Fibroblast of lung (primary cell): ENCODE measurements around the gene C1orf94. TPM values are rescaled to one million over a fixed set of nuclear protein-coding genes. Genes with fewer than 3 reads are reported as not detected.

Source experiments
- DNase-seq, 2 donors: peaks; one replicate each; pipeline versions ENCODE4 v3.0.0 to v3.0.0-alpha.2; 2010; ENCODE audit warnings: low read depth in 2 of 2
- H2AFZ ChIP-seq: 2 replicates; pipeline ENCODE4 v1.5.1; 2012; ENCODE audit warnings: low read length, control low read depth, inconsistent platforms
- H3K27ac ChIP-seq: 2 replicates; pipeline ENCODE4 v1.5.1; 2011; ENCODE audit warnings: low read length, control low read depth; ENCODE audit not compliant: insufficient read depth
- H3K27me3 ChIP-seq: 2 replicates; pipeline ENCODE4 v1.5.1; 2011; ENCODE audit warnings: mild to moderate bottlenecking, low read length; ENCODE audit not compliant: control insufficient read depth, insufficient read depth
- H3K36me3 ChIP-seq: 2 replicates; pipeline ENCODE4 v1.5.1; 2011; ENCODE audit warnings: low read length; ENCODE audit not compliant: control insufficient read depth, insufficient read depth
- H3K4me1 ChIP-seq: 2 replicates; pipeline ENCODE4 v1.5.1; 2011; ENCODE audit warnings: low read length; ENCODE audit not compliant: control insufficient read depth, insufficient read depth; ENCODE audit errors: extremely low read depth
- H3K4me2 ChIP-seq: 2 replicates; pipeline ENCODE4 v1.5.1; 2011; ENCODE audit warnings: low read length, control low read depth; ENCODE audit not compliant: insufficient read depth; ENCODE audit errors: extremely low read depth
- H3K4me3 ChIP-seq, 4 experiments: fragments of 200-600 bp in 1 of 4; sonication (generic) in 1 of 4; replicated peaks in 1 of 4; 2 replicates each; pipeline ENCODE4 v1.5.1; 2011 to 2016; ENCODE audit warnings: low read length in 4 of 4, low read depth in 3 of 4, mild to moderate bottlenecking in 3 of 4, control low read depth in 2 of 4, inconsistent platforms in 1 of 4, mixed read lengths in 1 of 4; ENCODE audit not compliant: insufficient read depth in 1 of 4; ENCODE audit errors: control extremely low read depth in 1 of 4
- H3K79me2 ChIP-seq: 2 replicates; pipeline ENCODE4 v1.5.1; 2012; ENCODE audit warnings: mild to moderate bottlenecking, low read length, inconsistent platforms; ENCODE audit not compliant: control insufficient read depth, insufficient read depth
- H3K9ac ChIP-seq: 2 replicates; pipeline ENCODE4 v1.5.1; 2011; ENCODE audit warnings: mild to moderate bottlenecking, low read length, control low read depth; ENCODE audit not compliant: insufficient read depth
- H3K9me3 ChIP-seq: 2 replicates; pipeline ENCODE4 v1.5.1; 2012; ENCODE audit warnings: low read depth, low read length; ENCODE audit not compliant: control insufficient read depth, insufficient read depth
- H4K20me1 ChIP-seq: 2 replicates; pipeline ENCODE4 v1.5.1; 2011; ENCODE audit warnings: low read length; ENCODE audit not compliant: control insufficient read depth, insufficient read depth; ENCODE audit errors: extremely low read depth
- CTCF ChIP-seq, 2 donors: IDR thresholded peaks in 1 of 2; conservative IDR thresholded peaks in 1 of 2; 1 replicate in 1 of 2; 2 replicates in 1 of 2; pipeline ENCODE4 v1.5.1; 2011 to 2012; ENCODE audit warnings: low read length in 2 of 2, control low read depth in 1 of 2, inconsistent platforms in 1 of 2, low read depth in 1 of 2, mild to moderate bottlenecking in 1 of 2
- EZH2 ChIP-seq: IDR thresholded peaks from 2 replicates; pipeline ENCODE4 v1.5.1; 2012; ENCODE audit warnings: low read length, control low read depth, mild to moderate bottlenecking; ENCODE audit errors: missing control alignments
- polyA plus RNA-seq, 2 donors: library from polyadenylated mRNA; depleted of rRNA in 1 of 2; stranded (reverse) in 1 of 2; unstranded in 1 of 2; fragments of >200 nt; gene quantifications; 2 replicates each; pipeline ENCODE4 v1.2.1, GENCODE V29; 2011 to 2012; ENCODE audit warnings: missing spikeins in 1 of 2
- total RNA-seq: library from RNA; depleted of rRNA; stranded (reverse); fragments of >200 nt; gene quantifications from 2 replicates; pipeline ENCODE4 v1.2.1, GENCODE V29; 2014

C1orf94 gene
- total and polyA plus RNA-seq, 2 donors (not counting 1 experiment from before 2014, with no cell fraction given): under 0.01 to 0.02 TPM

GRCh38 chr1:34140011-34140676 is 36.6 kb upstream of the C1orf94 start:
- no peaks in the 10 kb centered on the region for H3K4me1 ChIP-seq
- DNase-seq: no peak
- no peaks in the 10 kb centered on the region for H3K27me3 ChIP-seq
- no peaks in the 10 kb centered on the region for H4K20me1 ChIP-seq
- H3K4me3 ChIP-seq: no peak overlapping the region
- H3K9me3 ChIP-seq: no peaks in the 10 kb centered on the region
- no peak overlapping the region for H3K27ac ChIP-seq
- H3K4me2 ChIP-seq: no peak overlapping the region
- no peak for TF ChIP-seq EZH2
- no peak for TF ChIP-seq CTCF (conservative IDR thresholded peaks at IDR 0.05 in 1 of 2, IDR thresholded peaks at IDR 0.05 in 1 of 2; ENCODE audit: low read depth in 1 of 2, low read length in 2 of 2)
- H3K36me3 ChIP-seq: no peaks in the 10 kb centered on the region
- no peak overlapping the region for H2AFZ ChIP-seq
- no peaks in the 10 kb centered on the region for H3K79me2 ChIP-seq
- H3K9ac ChIP-seq: no peak overlapping the region

GRCh38 chr1:34143975-34144374 is 32.7 kb upstream of the C1orf94 start:
- no peak overlapping the region for H3K4me3 ChIP-seq
- TF ChIP-seq CTCF (conservative IDR thresholded peaks at IDR 0.05 in 1 of 2, IDR thresholded peaks at IDR 0.05 in 1 of 2; ENCODE audit: low read depth in 1 of 2, low read length in 2 of 2) (no peak), EZH2 (no peak)
- no peaks in the 10 kb centered on the region for H3K9me3 ChIP-seq
- H3K36me3 ChIP-seq: no peaks in the 10 kb centered on the region
- H3K27me3 ChIP-seq: no peaks in the 10 kb centered on the region
- H3K79me2 ChIP-seq: no peaks in the 10 kb centered on the region
- no peak overlapping the region for H3K4me2 ChIP-seq
- no peak overlapping the region for H2AFZ ChIP-seq
- H3K4me1 ChIP-seq: no peaks in the 10 kb centered on the region
- H4K20me1 ChIP-seq: no peaks in the 10 kb centered on the region
- DNase-seq: no peak
- H3K27ac ChIP-seq: no peak overlapping the region
- no peak overlapping the region for H3K9ac ChIP-seq

- no peaks in the 10 kb centered on the region for H3K36me3 ChIP-seq
- no peak for DNase-seq
- H4K20me1 ChIP-seq: no peaks in the 10 kb centered on the region
- no peak overlapping the region for H3K4me2 ChIP-seq
- H3K27ac ChIP-seq: no peak overlapping the region
- H3K79me2 ChIP-seq: no peaks in the 10 kb centered on the region
- TF ChIP-seq CTCF (conservative IDR thresholded peaks at IDR 0.05 in 1 of 2, IDR thresholded peaks at IDR 0.05 in 1 of 2; ENCODE audit: low read depth in 1 of 2, low read length in 2 of 2) (no peak), EZH2 (no peak)
- H3K4me1 ChIP-seq: no peaks in the 10 kb centered on the region
- H3K9ac ChIP-seq: no peak overlapping the region
- H2AFZ ChIP-seq: no peak overlapping the region
- no peaks in the 10 kb centered on the region for H3K9me3 ChIP-seq
- no peaks in the 10 kb centered on the region for H3K27me3 ChIP-seq
- H3K4me3 ChIP-seq: no peak overlapping the region
These were observed 31.9 kb upstream of the C1orf94 start for GRCh38 chr1:34144766-34145165.
